ENCODE results near the gene FRMD7.

FRMD7 gene

GRCh38 chrX:132030264-132030663 is 97.6 kb downstream of the FRMD7 start:
- no peak for DNase-seq
